Stimulated activated naive CD4-positive, alpha-beta T cell treated with Interleukin-2 at 50 U/mL for 16 hours (primary cell): ENCODE results near the gene CDC25C.
A peak's percentile ranks its signal among the peaks of the same experiment; 100 is the strongest.
"Not testable (repeated sequence)": the region's sequence is repeated elsewhere in the genome, so short reads cannot be mapped to it uniquely, and the experiment has no call there.

ENCODE experiments used
- DNase-seq: peaks from one replicate; lab custom pipeline; 2025; lab: John Stamatoyannopoulos, UW

CDC25C gene

GRCh38 chr5:138344887-138345622 lies 13.5 kb upstream of the CDC25C start:
- DNase-seq: no peak

- DNase-seq: no peak
Measured at GRCh38 chr5:138340008-138340407, 8.4 kb upstream of the CDC25C start.

GRCh38 chr5:138339464-138339863 lies 7.9 kb upstream of the CDC25C start:
- DNase-seq: no peak

- DNase-seq: no peak
Measured at GRCh38 chr5:138339091-138339456, 7.5 kb upstream of the CDC25C start.

- no peak for DNase-seq
Measured at GRCh38 chr5:138338411-138339090, 6.9 kb upstream of the CDC25C start.

- DNase-seq: peak; percentile 88
Measured at GRCh38 chr5:138337685-138338410, 6.2 kb upstream of the CDC25C start, which contains the start of gene FAM53C. TSS of gene FAM53C (plus strand) at chr5:138338266. CDS start at chr5:138341336, 3,070 bp downstream.

- DNase-seq: no peak
Measured at GRCh38 chr5:138336952-138337684, 5.5 kb upstream of the CDC25C start.

- DNase-seq: no peak
Measured at GRCh38 chr5:138334867-138335447, 3.4 kb upstream of the CDC25C start.

GRCh38 chr5:138330813-138331448 lies 673 bp downstream of the CDC25C start:
- DNase-seq: no peak

- not testable (repeated sequence) for DNase-seq
Measured at GRCh38 chr5:138318211-138318610, 13.4 kb downstream of the CDC25C start.

- DNase-seq: no peak
Measured at GRCh38 chr5:138316355-138316754, 15.2 kb downstream of the CDC25C start.

GRCh38 chr5:138315751-138316278 lies 15.8 kb downstream of the CDC25C start:
- DNase-seq: no peak

GRCh38 chr5:138305797-138306196 lies 25.8 kb downstream of the CDC25C start:
- no peak for DNase-seq

GRCh38 chr5:138303372-138303771 lies 28.2 kb downstream of the CDC25C start:
- DNase-seq: no peak

- no peak for DNase-seq
Measured at GRCh38 chr5:138289296-138289695, 42.3 kb downstream of the CDC25C start.

GRCh38 chr5:138287246-138287645 lies 44.4 kb downstream of the CDC25C start:
- no peak for DNase-seq

- DNase-seq: no peak
Measured at GRCh38 chr5:138282920-138283742, 48.5 kb downstream of the CDC25C start.

- DNase-seq: no peak
Measured at GRCh38 chr5:138280915-138281314, 50.7 kb downstream of the CDC25C start.

- DNase-seq: no peak
Measured at GRCh38 chr5:138276402-138277054, 55.1 kb downstream of the CDC25C start.

- no peak for DNase-seq
Measured at GRCh38 chr5:138275895-138276294, 55.7 kb downstream of the CDC25C start.
